Endometrium (tissue), 2 donors: ENCODE results near the gene GOSR1.
"Not testable (repeated sequence)": the region's sequence is repeated elsewhere in the genome, so short reads cannot be mapped to it uniquely, and the experiment has no call there.

Experiments
- FAIRE-seq: peaks from 2 replicates; lab custom pipeline; 2012; peaks lifted over from hg19 to GRCh38; lab: Jason Lieb, UNC
- donor health status: control.
- donor health status: control.

Gene GOSR1

GRCh38 chr17:30505868-30506417 lies 28.7 kb downstream of the GOSR1 start:
- FAIRE-seq = no peak

- FAIRE-seq = no peak
Observed at GRCh38 chr17:30506481-30506880, 29.3 kb downstream of the GOSR1 start.

- FAIRE-seq = no peak
Observed at GRCh38 chr17:30513346-30513745, 36.1 kb downstream of the GOSR1 start.

- no peak for FAIRE-seq
Observed at GRCh38 chr17:30514895-30515596, 37.8 kb downstream of the GOSR1 start.

- FAIRE-seq = no peak
Observed at GRCh38 chr17:30517786-30518185, 40.6 kb downstream of the GOSR1 start.

DNA sequence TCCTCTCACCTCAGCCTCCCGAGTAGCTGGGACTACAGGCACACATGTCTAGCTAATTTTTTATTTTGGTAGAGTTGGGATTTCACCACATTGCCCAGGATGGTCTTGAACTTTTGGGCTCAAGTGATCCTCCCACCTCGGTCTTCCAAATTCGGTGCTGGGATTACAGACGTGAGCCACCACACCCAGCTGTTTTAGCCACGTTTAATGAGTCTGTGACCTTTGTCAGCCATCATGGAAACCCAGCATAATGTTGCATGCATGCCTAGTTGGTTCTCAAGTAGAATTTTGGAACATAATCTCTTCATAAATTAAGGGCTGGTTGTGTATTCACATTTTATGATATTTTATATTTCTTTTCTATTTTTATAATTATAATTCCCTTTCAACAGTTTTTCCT lies 42.0 kb downstream of the GOSR1 start:
- peak; percentile 72 for FAIRE-seq

- FAIRE-seq = no peak
Observed at GRCh38 chr17:30519707-30520106, 42.5 kb downstream of the GOSR1 start.

DNA sequence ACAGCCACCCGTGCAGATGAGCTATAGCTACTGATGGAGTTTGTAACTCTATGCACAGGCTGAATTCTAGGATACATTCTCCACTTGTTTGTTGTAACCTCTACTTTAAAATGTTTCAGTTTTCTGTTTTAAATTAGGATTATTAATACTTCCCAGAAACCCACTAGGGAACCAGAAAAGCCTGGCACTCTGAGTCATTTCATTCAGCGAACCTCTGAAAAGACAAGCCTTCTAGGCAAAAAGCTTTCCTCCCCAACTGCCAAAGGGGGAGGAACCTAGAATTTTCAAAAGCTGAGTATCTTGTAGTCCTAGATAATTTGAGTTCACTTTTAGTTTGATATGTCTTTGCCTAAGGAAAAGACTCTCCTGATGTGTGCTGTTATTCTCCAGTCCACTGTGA lies 43.2 kb downstream of the GOSR1 start:
- FAIRE-seq = no peak

- FAIRE-seq = no peak
Observed at GRCh38 chr17:30520882-30521281, 43.7 kb downstream of the GOSR1 start.

DNA sequence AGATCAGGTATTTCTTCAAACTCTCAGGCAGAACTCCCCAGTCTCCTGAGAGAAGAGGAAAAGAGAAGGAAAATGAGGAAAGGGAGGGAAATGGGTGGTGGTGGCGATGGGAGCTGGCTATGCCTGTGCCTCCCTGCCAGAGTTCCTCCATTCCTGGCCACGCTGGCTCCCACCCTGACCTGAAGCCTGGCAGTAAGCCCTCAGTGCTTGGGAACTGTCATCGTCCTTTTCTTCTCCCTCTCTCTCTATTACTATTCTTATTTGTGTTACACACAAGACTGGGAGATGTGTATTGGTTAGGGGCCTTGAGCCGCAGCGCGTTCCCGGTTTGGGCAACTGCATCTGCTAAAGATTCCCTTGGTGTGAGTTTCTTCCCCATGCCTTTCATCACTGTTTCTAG lies 44.6 kb downstream of the GOSR1 start:
- no peak for FAIRE-seq

DNA sequence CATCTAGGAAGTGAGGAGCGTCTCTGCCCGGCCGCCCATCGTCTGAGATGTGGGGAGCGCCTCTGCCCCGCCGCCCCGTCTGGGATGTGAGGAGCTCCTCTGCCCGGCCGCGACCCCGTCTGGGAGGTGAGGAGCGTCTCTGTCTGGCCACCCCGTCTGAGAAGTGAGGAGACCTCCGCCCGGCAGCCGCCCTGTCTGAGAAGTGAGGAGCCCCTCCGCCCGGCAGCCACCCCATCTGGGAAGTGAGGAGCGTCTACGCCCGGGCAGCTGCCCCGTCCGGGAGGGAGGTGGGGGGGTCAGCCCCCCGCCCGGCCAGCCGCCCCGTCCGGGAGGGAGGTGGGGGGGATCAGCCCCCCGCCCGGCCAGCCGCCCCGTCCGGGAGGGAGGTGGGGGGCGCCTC lies 46.0 kb downstream of the GOSR1 start:
- FAIRE-seq = not testable (repeated sequence)

- no peak for FAIRE-seq
Observed at GRCh38 chr17:30524847-30525246, 47.6 kb downstream of the GOSR1 start.

DNA sequence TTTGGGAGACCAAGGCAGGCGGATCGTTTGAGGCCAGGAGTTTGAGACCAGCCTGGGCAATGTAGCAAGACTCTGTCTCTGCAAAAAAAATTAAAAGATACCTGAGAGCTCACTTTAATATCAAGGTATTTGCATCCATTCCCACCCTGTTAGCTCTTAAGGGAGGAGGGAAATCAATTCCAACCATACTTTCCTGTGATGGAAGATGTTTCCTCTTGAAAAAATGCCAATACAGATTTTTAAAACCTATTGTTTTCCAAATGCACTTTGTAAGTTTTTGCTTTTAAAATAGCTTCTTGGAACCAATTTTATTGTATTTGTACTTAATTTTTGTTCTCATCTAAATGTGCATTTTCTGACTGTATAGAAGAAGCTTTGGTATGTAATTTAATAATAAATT lies 49.2 kb downstream of the GOSR1 start:
- no peak for FAIRE-seq

- FAIRE-seq = not testable (repeated sequence)
Observed at GRCh38 chr17:30528701-30529100, 51.5 kb downstream of the GOSR1 start.

DNA sequence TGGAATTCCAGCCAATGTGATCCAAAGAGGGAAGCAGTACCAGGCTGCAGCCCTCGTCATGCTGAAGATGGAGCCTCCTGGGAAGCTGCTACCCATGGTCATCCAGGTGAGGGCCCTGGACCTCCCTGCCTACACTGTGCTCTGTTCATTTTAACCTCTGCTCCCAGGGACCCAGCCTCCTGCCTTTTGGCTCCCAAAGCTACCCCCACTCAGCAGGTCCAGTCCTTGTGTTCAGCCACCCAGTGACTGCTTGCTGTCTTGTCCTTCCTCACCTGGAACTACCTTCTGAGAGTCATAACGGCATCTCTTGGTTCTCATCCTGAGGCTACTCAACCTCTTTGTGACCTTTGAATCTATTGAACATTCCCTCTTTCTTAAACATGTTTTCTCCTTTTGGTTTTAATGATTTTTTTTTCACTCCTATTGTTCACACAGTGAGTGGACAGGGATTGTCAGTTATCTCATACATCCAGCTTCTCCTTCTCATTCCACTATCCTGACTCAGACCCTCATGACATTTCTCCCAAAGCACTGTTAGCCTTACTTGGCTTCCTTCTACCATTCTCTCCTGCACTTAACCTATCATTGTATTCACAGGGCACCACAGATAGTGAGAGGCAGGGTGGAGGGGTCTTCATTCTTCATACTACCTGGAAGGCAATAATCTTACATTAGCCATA lies 53.3 kb downstream of the GOSR1 start:
- no peak for FAIRE-seq

DNA sequence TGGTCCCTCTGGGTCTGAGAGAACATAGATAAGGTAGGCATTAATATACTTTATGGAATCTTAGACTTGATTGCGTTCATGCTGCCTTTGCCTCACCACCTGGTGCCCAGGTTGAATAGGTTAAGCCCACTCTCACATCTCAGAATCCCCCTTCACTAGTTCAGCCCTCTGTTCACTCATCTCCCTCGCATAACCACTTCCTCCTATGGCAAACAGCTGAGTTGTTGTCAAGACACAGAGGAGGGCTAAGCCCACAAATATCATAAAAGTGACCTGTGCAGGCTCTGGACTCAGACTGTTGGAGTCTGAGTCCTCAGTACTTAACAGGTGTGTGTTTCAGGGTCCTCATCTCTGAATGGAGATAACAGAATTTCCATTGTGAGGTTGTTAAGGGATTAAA lies 55.7 kb downstream of the GOSR1 start:
- FAIRE-seq = no peak

DNA sequence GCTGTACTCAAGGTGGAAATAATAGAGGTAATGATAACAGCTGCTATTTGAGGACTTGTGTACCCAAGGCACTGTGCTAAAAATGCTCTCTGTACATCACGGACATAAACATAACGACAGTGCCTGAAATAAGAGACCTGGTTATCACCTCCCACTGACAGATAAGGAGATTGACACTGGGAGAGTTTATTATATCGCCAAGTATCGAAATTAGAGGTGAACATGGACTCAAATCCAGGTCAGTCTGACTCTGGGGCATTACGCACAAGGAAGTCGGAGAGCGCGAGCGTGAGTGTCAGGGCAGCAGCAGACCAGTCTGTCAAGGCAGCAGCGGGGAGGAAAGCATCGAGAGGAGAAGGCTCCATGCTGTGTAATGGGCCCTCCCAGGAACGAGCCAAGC lies 57.1 kb downstream of the GOSR1 start:
- no peak for FAIRE-seq

GRCh38 chr17:30534938-30535921 lies 58.0 kb downstream of the GOSR1 start:
- no peak for FAIRE-seq

GRCh38 chr17:30536846-30537245 lies 59.6 kb downstream of the GOSR1 start:
- FAIRE-seq = not testable (repeated sequence)

DNA sequence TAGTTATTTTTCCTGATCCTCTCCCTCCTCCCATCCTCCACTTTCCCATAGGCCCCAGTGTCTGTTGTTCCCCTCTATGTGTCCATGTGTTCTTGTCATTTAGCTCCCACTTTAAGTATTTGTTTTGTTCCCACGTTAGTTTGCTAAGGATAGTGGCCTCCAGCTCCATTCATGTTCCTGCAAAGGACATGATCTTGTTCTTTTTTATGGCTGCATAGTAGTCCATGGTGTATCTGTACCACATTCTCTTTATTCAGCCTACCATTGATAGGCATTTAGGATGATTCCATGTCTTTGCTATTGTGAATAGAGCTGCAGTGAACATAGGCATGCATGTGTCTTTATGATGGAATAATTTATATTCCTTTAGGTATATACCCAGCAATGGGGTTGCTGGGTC lies 60.5 kb downstream of the GOSR1 start:
- FAIRE-seq = not testable (repeated sequence)

DNA sequence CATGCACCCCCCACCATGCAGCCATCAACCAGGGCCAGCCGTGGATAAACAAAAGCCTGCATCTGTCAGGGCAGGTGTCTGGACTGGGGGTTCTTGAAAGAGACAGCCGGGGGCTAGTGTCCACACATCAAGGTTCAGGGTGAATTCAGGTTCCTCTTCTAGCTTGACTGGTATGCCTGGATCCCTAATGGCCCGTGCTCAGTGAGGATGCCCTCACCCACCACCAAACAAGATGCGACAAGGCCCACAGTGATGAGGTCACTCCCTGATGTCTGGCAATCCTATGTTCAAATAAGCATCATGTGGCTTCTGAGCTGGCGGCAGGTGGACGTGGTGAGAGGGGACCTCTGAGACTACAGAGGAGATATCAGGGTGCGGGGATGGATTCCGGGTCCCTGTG lies 64.6 kb downstream of the GOSR1 start:
- no peak for FAIRE-seq

DNA sequence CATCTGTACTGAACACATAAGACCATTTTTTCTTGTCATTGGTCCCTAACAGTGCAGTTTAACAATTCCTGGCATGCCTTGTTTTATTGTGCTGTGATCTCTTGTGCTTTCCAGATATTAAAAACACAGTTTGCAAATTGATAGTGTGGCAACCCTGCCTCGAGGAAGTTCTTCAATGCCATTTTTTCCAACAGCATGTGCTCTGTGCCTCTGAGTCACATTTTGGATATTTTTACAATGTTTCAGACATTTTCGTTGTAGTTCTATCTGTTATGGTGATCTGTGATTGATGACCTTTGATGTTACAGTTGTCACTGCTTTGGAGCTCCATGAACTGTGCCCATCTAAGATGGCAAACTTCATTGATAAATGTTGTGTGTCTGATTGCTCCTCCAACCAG lies 66.2 kb downstream of the GOSR1 start:
- FAIRE-seq = no peak
